Esophagus squamous epithelium (tissue), 4 donors: Measurements from ENCODE around the gene PIGA.

Source experiments
- CTCF ChIP-seq, 6 experiments: fragments of 450-650 bp in 4 of 6; fragments of 200-600 bp in 2 of 6; sonication (generic) in 2 of 6; IDR thresholded peaks; one replicate each; pipeline ENCODE4 v1.5.1; 2016 to 2019; ENCODE audit warnings: antibody characterized with exemption in 6 of 6, mild to moderate bottlenecking in 4 of 6, moderate library complexity in 4 of 6
- POLR2A ChIP-seq, 4 donors: fragments of 450-650 bp; IDR thresholded peaks; one replicate each; pipeline ENCODE4 v1.6.1; 2017; ENCODE audit warnings: antibody characterized with exemption in 4 of 4, mild to moderate bottlenecking in 4 of 4, moderate library complexity in 3 of 4

GRCh38 chrX:15321447-15321846, 13.9 kb downstream of the PIGA start:
- no peak for TF ChIP-seq CTCF (IDR thresholded peaks at IDR 0.05)
- no peak for TF ChIP-seq POLR2A (IDR thresholded peaks at IDR 0.05)
